HepG2 (cell line): ENCODE results near the gene CAPRIN2.
A peak's percentile ranks its signal among the peaks of the same experiment; 100 is the strongest.

Experiments used
- CBFB ChIP-seq: sonication (generic); formaldehyde crosslinking; IDR thresholded peaks from 2 replicates; pipeline ENCODE4 v1.4.0; 2020; ENCODE audit warnings: missing genetic modification reagents
- FOXO1 ChIP-seq: sonication (generic); formaldehyde crosslinking; IDR thresholded peaks from 2 replicates; pipeline ENCODE4 v1.4.0; 2020; ENCODE audit warnings: missing genetic modification reagents
- MTA3 ChIP-seq: sonication (generic); formaldehyde crosslinking; IDR thresholded peaks from 2 replicates; pipeline ENCODE4 v1.4.0; 2020; ENCODE audit warnings: missing genetic modification reagents
- MYNN ChIP-seq: sonication (generic); formaldehyde crosslinking; IDR thresholded peaks from 2 replicates; pipeline ENCODE4 v1.4.0; 2020; ENCODE audit warnings: mild to moderate bottlenecking, low read depth, missing genetic modification reagents
- RFX5 ChIP-seq: IDR thresholded peaks from 2 replicates; pipeline ENCODE4 v1.6.1; 2011; ENCODE audit warnings: low read depth, low read length, improper control_type of control experiment
- ZBTB33 ChIP-seq: sonication (generic); formaldehyde crosslinking; IDR thresholded peaks from 2 replicates; pipeline ENCODE4 v1.4.0; 2020; ENCODE audit warnings: missing genetic modification reagents

- TF ChIP-seq MYNN (CRISPR knock-in tag) (no peak), FOXO1 (peak; percentile 58; the same call in 1 of the 2 replicates), ZBTB33 (no peak), CBFB (CRISPR knock-in tag) (peak; percentile 23; the same call in 1 of the 2 replicates), RFX5 (no peak), MTA3 (CRISPR knock-in tag) (no peak)
Measured at GRCh38 chr12:30695199-30696102, 59.3 kb downstream of the CAPRIN2 start, which contains the start of gene IPO8.
